Transverse colon (tissue), 3 donors: Measurements from ENCODE around the gene UBXN10.

ENCODE experiments used
- CTCF ChIP-seq, 5 experiments: fragments of 200-600 bp in 3 of 5; fragments of 450-650 bp in 2 of 5; sonication (generic) in 3 of 5; IDR thresholded peaks; 1 replicate in 2 of 5; 2 replicates in 3 of 5; pipeline ENCODE4 v1.5.1; 2016 to 2017; ENCODE audit warnings: antibody characterized with exemption in 5 of 5, inconsistent platforms in 3 of 5, mild to moderate bottlenecking in 2 of 5, moderate library complexity in 1 of 5
- EP300 ChIP-seq: sonication (generic); formaldehyde crosslinking; IDR thresholded peaks from one replicate; pipeline ENCODE4 v1.6.1; 2017; ENCODE audit warnings: antibody characterized with exemption, low read depth
- POLR2A ChIP-seq: fragments of 450-650 bp; IDR thresholded peaks from one replicate; pipeline ENCODE4 v1.6.1; 2016; ENCODE audit warnings: antibody characterized with exemption, mild to moderate bottlenecking, moderate library complexity

- TF ChIP-seq CTCF (IDR thresholded peaks at IDR 0.05) (no peak), POLR2A (no peak), EP300 (no peak)
Measured at GRCh38 chr1:20191266-20191825, 5.5 kb downstream of the UBXN10 start.
